Cardiac atrium fibroblast (primary cell): ENCODE measurements around the gene ZNF804A. TPM values are rescaled to one million over a fixed set of nuclear protein-coding genes. Genes with fewer than 3 reads are reported as not detected.

Source experiments
- total RNA-seq: library from RNA; depleted of rRNA; stranded (reverse); fragments of >200 nt; gene quantifications from 2 replicates; pipeline ENCODE4 v1.2.3, GENCODE V29; 2015

ZNF804A gene
- 0.32 TPM in 1 of 2 replicates, not detected in the other for total RNA-seq

GRCh38 chr2:184598316-184599053 lies at the start of gene ZNF804A:
TSS of gene ZNF804A (plus strand) at chr2:184598529. CDS start at chr2:184598960, 431 bp downstream.

